PFSK-1 (cell line): Measurements from ENCODE around the gene NHERF2.
A peak's percentile ranks its signal among the peaks of the same experiment; 100 is the strongest.

Source experiments
- FOXP2 ChIP-seq: optimal IDR thresholded peaks from 2 replicates; pipeline ENCODE3; 2011; ENCODE audit warnings: borderline replicate concordance, control low read depth, inconsistent platforms; ENCODE audit not compliant: insufficient read depth; ENCODE audit errors: extremely low read length, extremely low read depth
- POLR2AphosphoS5 ChIP-seq: IDR thresholded peaks from 2 replicates; pipeline ENCODE4 v1.6.1; 2012; ENCODE audit warnings: low read depth, mild to moderate bottlenecking, control low read depth, low read length, moderate library complexity
- REST ChIP-seq, 2 experiments: IDR thresholded peaks; 2 replicates each; pipeline versions ENCODE4 v1.6.1 to v1.8.0; 2011 to 2012; ENCODE audit warnings: low read depth in 2 of 2, low read length in 2 of 2, control low read depth in 1 of 2, inconsistent platforms in 1 of 2, mild to moderate bottlenecking in 1 of 2, moderate library complexity in 1 of 2; ENCODE audit not compliant: insufficient read depth in 1 of 2
- SIN3A ChIP-seq: IDR thresholded peaks from 2 replicates; pipeline ENCODE4 v1.6.1; 2012; ENCODE audit warnings: mild to moderate bottlenecking, low read length, moderate library complexity, borderline replicate concordance; ENCODE audit not compliant: insufficient read depth
- TAF1 ChIP-seq: IDR thresholded peaks from 2 replicates; pipeline ENCODE4 v1.6.1; 2012; ENCODE audit warnings: low read length, control low read depth, borderline replicate concordance; ENCODE audit not compliant: insufficient read depth

Gene NHERF2

GRCh38 chr16:2037115-2037514 lies 10.4 kb downstream of the NHERF2 start:
- no peak for TF ChIP-seq SIN3A
- no peak for TF ChIP-seq TAF1
- no peak for TF ChIP-seq FOXP2
- TF ChIP-seq POLR2AphosphoS5, result no peak
- TF ChIP-seq REST (IDR thresholded peaks at IDR 0.05; ENCODE audit: insufficient read depth in 1 of 2, low read depth in 2 of 2, low read length in 2 of 2), result no peak

- TF ChIP-seq TAF1 (no peak), SIN3A (no peak), POLR2AphosphoS5 (0 out of 2 replicates have a peak, but pooled peaks have one; percentile 16)
Observed at GRCh38 chr16:2037647-2038381, 11.1 kb downstream of the NHERF2 start.

DNA sequence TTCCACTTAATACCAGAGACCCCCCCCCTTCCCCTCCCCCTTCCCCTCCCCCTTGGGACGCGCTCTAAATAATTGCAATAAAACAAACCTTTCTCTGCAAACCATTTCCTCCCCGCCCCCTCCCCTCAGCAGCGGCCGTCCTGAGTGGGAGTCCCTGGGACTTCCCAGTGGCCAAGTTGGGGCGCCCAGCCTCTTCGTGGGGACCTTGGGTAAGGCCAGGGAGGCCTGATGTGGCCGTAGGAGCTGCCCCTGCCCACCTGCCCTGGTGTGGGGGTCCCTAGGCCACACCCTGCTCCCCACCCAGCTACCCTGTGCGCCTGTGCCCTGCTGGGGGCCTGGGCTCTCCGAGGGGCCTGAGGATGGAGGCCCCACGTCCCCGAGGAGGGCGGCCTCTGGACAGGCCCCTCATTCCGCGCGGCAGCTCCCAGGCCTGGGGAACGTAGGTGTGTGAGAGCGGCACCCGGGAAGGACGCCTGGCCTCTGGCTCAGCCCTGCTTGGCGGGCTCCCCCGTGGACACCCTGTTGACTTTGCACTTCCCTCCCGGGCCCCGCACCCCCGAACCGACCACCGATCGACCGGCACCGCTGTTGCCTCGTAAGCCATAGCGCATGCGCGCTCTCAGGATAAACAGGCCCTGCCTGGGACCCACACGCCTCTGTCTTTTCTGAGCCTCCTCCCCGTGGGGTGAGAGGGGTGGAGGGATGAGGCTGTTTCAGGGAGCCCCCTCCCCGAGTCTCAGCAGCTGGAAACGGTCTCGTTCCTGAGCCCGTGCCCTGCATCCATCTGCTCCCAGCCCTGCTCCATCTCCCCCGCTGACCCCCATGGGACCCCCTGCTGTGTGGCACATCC lies 11.9 kb downstream of the NHERF2 start:
- no peak for TF ChIP-seq FOXP2
- TF ChIP-seq POLR2AphosphoS5, result 0 out of 2 replicates have a peak, but pooled peaks have one; percentile 9

DNA sequence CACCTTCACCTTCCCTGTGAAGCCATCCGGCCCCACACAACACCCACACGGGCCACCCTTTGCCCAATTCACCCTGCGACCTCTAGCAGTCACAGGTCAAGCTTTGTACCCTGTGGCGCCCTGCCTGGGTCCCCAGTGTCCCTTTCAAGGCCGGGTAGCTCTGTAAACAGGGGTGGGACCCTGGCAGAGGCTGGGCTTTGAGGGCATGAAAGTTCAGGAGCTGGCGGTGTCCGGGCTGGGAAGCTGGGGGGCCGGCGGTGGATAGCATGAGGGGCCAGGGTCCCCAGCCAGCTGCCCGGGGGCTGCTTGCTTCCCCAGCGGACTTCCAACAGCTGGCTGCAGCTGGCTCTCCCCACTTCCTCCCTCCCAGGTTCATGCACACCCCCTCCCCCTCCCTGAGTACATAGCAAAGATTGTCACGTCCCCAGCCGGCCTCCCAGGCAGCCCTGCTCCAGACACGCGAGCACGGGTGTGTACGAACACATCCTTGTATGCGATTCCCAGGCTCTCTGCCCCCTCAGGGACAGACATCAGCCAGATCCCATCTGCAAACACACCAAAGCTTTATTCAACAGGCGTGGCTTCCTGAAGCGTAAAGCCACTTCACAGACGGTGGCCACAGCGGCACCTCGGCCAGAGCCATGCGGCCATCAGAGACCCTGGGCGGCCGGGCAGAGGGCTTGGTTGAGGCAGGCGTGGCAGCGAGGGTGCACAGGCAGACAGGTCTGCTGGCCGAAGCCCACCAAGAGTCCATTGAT lies 12.8 kb downstream of the NHERF2 start:
- TF ChIP-seq TAF1 (no peak), FOXP2 (peak; percentile 53), POLR2AphosphoS5 (peak; percentile 26)

GRCh38 chr16:2040041-2040786 lies 13.5 kb downstream of the NHERF2 start:
- TF ChIP-seq SIN3A (no peak), REST (IDR thresholded peaks at IDR 0.05; ENCODE audit: insufficient read depth in 1 of 2, low read depth in 2 of 2, low read length in 2 of 2) (no peak), FOXP2 (no peak), TAF1 (no peak), POLR2AphosphoS5 (no peak)

DNA sequence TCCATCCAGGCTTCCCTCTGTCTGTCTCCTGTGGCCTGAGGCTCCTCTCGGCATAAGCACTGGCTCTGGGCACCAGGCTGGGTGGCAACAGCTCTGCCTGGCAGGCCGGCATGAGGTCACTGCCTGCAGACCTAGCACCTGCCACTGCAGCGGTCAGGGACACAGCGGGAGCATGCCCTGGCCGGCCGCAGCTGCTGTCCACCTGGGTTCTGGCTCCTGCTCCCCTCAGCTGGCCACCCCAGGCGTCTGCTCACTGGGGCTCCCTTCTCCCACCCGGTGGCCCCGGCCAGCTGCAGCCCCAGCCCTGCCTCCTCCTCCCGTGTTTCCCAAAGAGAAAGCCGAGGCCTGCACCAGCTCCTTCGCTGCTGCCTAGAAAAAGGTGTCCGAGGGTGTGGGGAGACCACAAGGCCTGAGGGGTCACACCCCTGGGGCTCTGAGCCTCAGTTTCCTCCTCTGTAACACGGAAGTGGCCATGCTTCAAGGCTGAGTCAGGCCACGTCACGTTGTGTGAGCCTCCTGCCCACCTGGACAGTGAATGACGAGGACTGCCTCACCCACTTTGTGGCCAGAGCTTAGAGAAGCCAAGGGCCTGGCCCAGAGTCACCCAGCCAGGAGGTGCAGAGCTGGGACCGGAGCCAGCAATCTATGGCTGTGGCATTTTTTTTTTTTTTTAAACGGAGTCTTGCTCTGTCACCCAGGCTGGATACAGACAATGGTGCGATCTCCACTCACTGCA lies 14.3 kb downstream of the NHERF2 start:
- TF ChIP-seq FOXP2 (no peak), REST (IDR thresholded peaks at IDR 0.05; ENCODE audit: insufficient read depth in 1 of 2, low read depth in 2 of 2, low read length in 2 of 2) (no peak), SIN3A (no peak), POLR2AphosphoS5 (no peak), TAF1 (no peak)
